Activated T-cell treated with anti-CD3 and anti-CD28 coated beads, Interleukin-2, amount 50 U/mL, for 1 hour (primary cell): ENCODE data around the gene ELL2.

Experiments used
- DNase-seq: peaks from one replicate; pipeline ENCODE4 v3.0.0-alpha.2; 2020

The ELL2 gene

GRCh38 chr5:95961617-95962474 lies at the start of gene ELL2:
ELL2 (minus strand) TSS chr5:95961851; CDS start chr5:95961721, 130 bp downstream.
- DNase-seq, result peak; percentile 96

- DNase-seq, result no peak
Measured at GRCh38 chr5:96008987-96009647, 47.5 kb upstream of the ELL2 start.

GRCh38 chr5:96008487-96008886 lies 46.8 kb upstream of the ELL2 start:
- no peak for DNase-seq

- DNase-seq, result no peak
Measured at GRCh38 chr5:96007051-96007450, 45.4 kb upstream of the ELL2 start.

- DNase-seq, result no peak
Measured at GRCh38 chr5:96006291-96006690, 44.6 kb upstream of the ELL2 start.

- DNase-seq, result no peak
Measured at GRCh38 chr5:96004754-96005153, 43.1 kb upstream of the ELL2 start.

GRCh38 chr5:96004087-96004486 lies 42.4 kb upstream of the ELL2 start:
- DNase-seq, result no peak

GRCh38 chr5:96001262-96001661 lies 39.6 kb upstream of the ELL2 start:
- DNase-seq, result no peak

GRCh38 chr5:96000308-96000707 lies 38.7 kb upstream of the ELL2 start:
- DNase-seq, result no peak

GRCh38 chr5:95996904-95997723 lies 35.5 kb upstream of the ELL2 start:
- DNase-seq, result no peak

GRCh38 chr5:95995962-95996489 lies 34.4 kb upstream of the ELL2 start:
- DNase-seq, result no peak

- DNase-seq, result no peak
Measured at GRCh38 chr5:95993776-95994175, 32.1 kb upstream of the ELL2 start.

GRCh38 chr5:95993266-95993665 lies 31.6 kb upstream of the ELL2 start:
- DNase-seq, result no peak

GRCh38 chr5:95989283-95990048 lies 27.8 kb upstream of the ELL2 start:
- DNase-seq, result no peak

GRCh38 chr5:95988877-95989276 lies 27.2 kb upstream of the ELL2 start:
- DNase-seq, result no peak

- no peak for DNase-seq
Measured at GRCh38 chr5:95988094-95988493, 26.4 kb upstream of the ELL2 start.

- DNase-seq, result no peak
Measured at GRCh38 chr5:95986937-95987520, 25.4 kb upstream of the ELL2 start.

GRCh38 chr5:95986001-95986400 lies 24.4 kb upstream of the ELL2 start:
- DNase-seq, result no peak

- DNase-seq, result no peak
Measured at GRCh38 chr5:95985249-95985648, 23.6 kb upstream of the ELL2 start.

- DNase-seq, result no peak
Measured at GRCh38 chr5:95984287-95984938, 22.8 kb upstream of the ELL2 start.

- no peak for DNase-seq
Measured at GRCh38 chr5:95983509-95983908, 21.9 kb upstream of the ELL2 start.
